Loucy (cell line): ENCODE data around the gene IGFALS.

Source experiments
- H2AFZ ChIP-seq: fragments of 200-600 bp; sonication (generic); 2 replicates; pipeline ENCODE4 v1.6.0; 2016; ENCODE audit warnings: antibody characterized with exemption, mild to moderate bottlenecking, low read length, moderate library complexity
- H3F3A ChIP-seq: fragments of 200-600 bp; 2 replicates; pipeline ENCODE4 v1.6.0; 2016; ENCODE audit warnings: antibody characterized with exemption, low read depth, mild to moderate bottlenecking
- H3K27me3 ChIP-seq: fragments of 200-600 bp; sonication (generic); 2 replicates; pipeline ENCODE4 v1.6.1; 2014; ENCODE audit warnings: low read length, mild to moderate bottlenecking; ENCODE audit not compliant: insufficient read depth, poor library complexity, severe bottlenecking
- H3K36me3 ChIP-seq: fragments of 200-600 bp; sonication (generic); 2 replicates; pipeline ENCODE4 v1.6.1; 2016; ENCODE audit warnings: low read length; ENCODE audit not compliant: insufficient read depth
- H3K4me1 ChIP-seq: fragments of 200-600 bp; sonication (generic); 2 replicates; pipeline ENCODE4 v1.5.1; 2014; ENCODE audit warnings: low read length, mild to moderate bottlenecking; ENCODE audit not compliant: insufficient read depth, poor library complexity, severe bottlenecking
- H3K4me2 ChIP-seq: fragments of 200-600 bp; sonication (generic); 2 replicates; pipeline ENCODE4 v1.6.0; 2014; ENCODE audit warnings: antibody characterized with exemption, low read length, low read depth, mild to moderate bottlenecking; ENCODE audit not compliant: poor library complexity, severe bottlenecking
- H3K4me3 ChIP-seq: fragments of 200-600 bp; sonication (generic); 2 replicates; pipeline ENCODE4 v1.5.1; 2014; ENCODE audit warnings: low read length, mild to moderate bottlenecking, mixed read lengths; ENCODE audit not compliant: poor library complexity, severe bottlenecking
- H3K79me2 ChIP-seq: fragments of 200-600 bp; sonication (generic); 2 replicates; pipeline ENCODE4 v1.6.1; 2014; ENCODE audit warnings: low read length; ENCODE audit not compliant: insufficient read depth
- H3K9ac ChIP-seq: fragments of 200-600 bp; sonication (generic); 2 replicates; pipeline ENCODE4 v1.6.0; 2014; ENCODE audit warnings: mild to moderate bottlenecking, low read depth, low read length, moderate library complexity; ENCODE audit not compliant: poor library complexity, severe bottlenecking
- H3K9me2 ChIP-seq: fragments of 200-600 bp; sonication (generic); replicated peaks from 2 replicates; pipeline ENCODE4 v1.6.1; 2016; ENCODE audit warnings: low read depth, low read length, mixed read lengths
- H3K9me3 ChIP-seq: fragments of 200-600 bp; sonication (generic); 2 replicates; pipeline ENCODE4 v1.6.1; 2014; ENCODE audit warnings: mild to moderate bottlenecking, antibody characterized with exemption, low read length, low read depth; ENCODE audit not compliant: insufficient read depth
- H4K20me1 ChIP-seq: fragments of 200-600 bp; sonication (generic); 2 replicates; pipeline ENCODE4 v1.6.0; 2014; ENCODE audit warnings: antibody characterized with exemption, low read length, mild to moderate bottlenecking; ENCODE audit not compliant: insufficient read depth, poor library complexity, severe bottlenecking
- EZH2phosphoT487 ChIP-seq: fragments of 200-600 bp; IDR thresholded peaks from 2 replicates; pipeline ENCODE4 v1.6.1; 2018; ENCODE audit warnings: antibody characterized with exemption, mild to moderate bottlenecking, moderate library complexity, borderline replicate concordance
- TF ChIP-seq, protein P1 (sequence below): fragments of 200-600 bp; sonication (generic); conservative IDR thresholded peaks from 2 replicates; pipeline ENCODE4 v1.5.1; 2014; ENCODE audit warnings: mild to moderate bottlenecking, antibody characterized with exemption, low read length

The IGFALS gene

DNA sequence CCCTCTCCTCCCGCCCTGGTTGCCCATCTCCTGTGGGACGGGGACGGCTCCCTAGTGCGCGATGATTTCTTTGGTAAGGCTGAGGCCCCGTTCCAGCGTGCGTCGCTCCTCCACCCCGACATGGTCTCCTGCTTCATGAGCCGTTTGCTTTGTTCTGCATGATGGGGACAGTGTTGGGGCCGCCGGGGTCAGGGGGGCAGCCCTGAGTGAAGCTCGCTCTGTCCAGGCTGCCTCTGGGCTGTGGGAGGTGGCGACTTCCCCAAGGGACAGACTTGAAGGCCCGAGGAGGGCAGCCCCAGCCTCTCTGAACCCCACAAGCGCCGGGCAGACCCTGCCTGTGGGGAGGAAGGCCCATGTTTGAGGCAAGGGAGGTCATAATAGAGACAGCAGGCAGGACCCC is 34.6 kb downstream of the IGFALS start:
- no peak overlapping the region for H3K9ac ChIP-seq
- H3K4me3 ChIP-seq: no peak overlapping the region
- H3K79me2 ChIP-seq: no peaks in the 10 kb centered on the region
- H3K36me3 ChIP-seq: no peaks in the 10 kb centered on the region
- H3K4me1 ChIP-seq: no peaks in the 10 kb centered on the region
- H2AFZ ChIP-seq: no peak overlapping the region
- no peak for TF ChIP-seq EZH2phosphoT487
- TF ChIP-seq, protein P1, sequence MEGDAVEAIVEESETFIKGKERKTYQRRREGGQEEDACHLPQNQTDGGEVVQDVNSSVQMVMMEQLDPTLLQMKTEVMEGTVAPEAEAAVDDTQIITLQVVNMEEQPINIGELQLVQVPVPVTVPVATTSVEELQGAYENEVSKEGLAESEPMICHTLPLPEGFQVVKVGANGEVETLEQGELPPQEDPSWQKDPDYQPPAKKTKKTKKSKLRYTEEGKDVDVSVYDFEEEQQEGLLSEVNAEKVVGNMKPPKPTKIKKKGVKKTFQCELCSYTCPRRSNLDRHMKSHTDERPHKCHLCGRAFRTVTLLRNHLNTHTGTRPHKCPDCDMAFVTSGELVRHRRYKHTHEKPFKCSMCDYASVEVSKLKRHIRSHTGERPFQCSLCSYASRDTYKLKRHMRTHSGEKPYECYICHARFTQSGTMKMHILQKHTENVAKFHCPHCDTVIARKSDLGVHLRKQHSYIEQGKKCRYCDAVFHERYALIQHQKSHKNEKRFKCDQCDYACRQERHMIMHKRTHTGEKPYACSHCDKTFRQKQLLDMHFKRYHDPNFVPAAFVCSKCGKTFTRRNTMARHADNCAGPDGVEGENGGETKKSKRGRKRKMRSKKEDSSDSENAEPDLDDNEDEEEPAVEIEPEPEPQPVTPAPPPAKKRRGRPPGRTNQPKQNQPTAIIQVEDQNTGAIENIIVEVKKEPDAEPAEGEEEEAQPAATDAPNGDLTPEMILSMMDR: no peak
- no peaks in the 10 kb centered on the region for H3F3A ChIP-seq
- no peaks in the 10 kb centered on the region for H4K20me1 ChIP-seq
- H3K9me3 ChIP-seq: no peaks in the 10 kb centered on the region
- H3K4me2 ChIP-seq: no peak overlapping the region
- H3K27me3 ChIP-seq: no peaks in the 10 kb centered on the region
- no peaks in the 10 kb centered on the region for H3K9me2 ChIP-seq

DNA sequence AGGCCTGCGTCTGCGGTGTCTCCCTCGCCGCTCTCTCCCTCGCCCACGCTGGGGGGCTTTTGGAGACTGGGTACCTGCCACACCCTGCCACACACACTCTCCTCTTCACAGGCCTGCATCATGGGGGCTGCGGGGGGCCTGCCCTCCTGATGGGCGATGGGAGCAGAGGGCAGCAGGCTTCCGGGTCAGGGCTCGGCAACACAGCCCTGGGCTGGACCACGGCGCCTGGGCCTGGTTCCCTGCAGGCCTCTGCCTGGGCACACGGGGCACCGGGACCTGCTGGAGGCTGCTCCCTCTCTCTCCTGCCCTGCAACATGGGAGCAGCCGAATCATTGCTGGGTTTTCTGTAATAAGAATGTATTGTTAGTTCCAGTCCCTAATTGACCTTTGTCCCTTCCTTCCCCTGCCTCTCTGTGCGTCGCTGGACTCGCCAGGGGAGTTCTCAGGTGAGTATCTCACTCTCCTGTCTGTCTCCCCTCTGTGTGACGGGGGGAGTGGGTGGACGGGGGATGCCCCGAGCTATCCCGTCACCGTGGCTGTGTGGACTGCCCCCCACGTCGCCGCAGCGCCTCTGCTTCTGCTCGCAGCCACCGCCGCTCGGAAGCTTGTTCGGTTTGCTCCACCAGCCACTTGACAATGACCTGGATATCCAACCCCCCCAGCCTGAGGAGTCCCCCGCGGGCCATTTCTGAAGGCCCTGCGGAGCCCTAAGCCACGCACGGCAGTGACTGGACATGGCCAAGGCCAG is 35.6 kb downstream of the IGFALS start:
- no peaks in the 10 kb centered on the region for H3K36me3 ChIP-seq

DNA sequence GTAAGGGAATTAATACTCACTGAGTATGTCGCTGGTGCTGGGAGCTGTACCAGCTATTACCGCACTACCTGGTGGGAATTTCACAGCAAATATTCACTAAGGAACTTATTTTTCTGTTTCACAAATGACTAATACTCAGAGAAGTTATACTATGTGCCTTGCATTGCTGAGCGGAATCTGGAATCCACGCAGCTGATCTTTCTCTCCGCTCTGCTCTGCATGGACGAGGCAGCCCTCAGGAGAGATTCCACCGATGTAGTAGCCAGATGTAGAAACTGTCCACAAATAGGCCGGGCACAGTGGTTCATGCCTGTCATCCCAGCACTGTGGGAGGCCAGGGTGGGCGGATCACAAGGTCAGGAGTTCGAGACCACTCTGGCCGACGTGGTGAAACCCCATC is 39.3 kb downstream of the IGFALS start:
- Histone ChIP-seq H3K36me3 (no peaks in the 10 kb centered on the region; the same call in 1 of the 2 replicates), H3K27me3 (no peaks in the 10 kb centered on the region), H3K9me3 (no peaks in the 10 kb centered on the region), H3K79me2 (no peaks in the 10 kb centered on the region), H3K4me2 (no peak overlapping the region), H3K9ac (no peak overlapping the region), H3K9me2 (no peaks in the 10 kb centered on the region), H4K20me1 (no peaks in the 10 kb centered on the region), H3F3A (no peaks in the 10 kb centered on the region), H3K4me1 (no peaks in the 10 kb centered on the region), H2AFZ (no peak overlapping the region), H3K4me3 (no peak overlapping the region)
- TF ChIP-seq EZH2phosphoT487: no peak
- TF ChIP-seq, protein P1: no peak

More for the DNA sequence above, 35.6 kb downstream of the IGFALS start:
- Histone ChIP-seq H3K9ac (no peak overlapping the region), H3K9me2 (no peaks in the 10 kb centered on the region), H3K4me1 (no peaks in the 10 kb centered on the region), H3K4me2 (no peak overlapping the region), H4K20me1 (no peaks in the 10 kb centered on the region), H3F3A (no peaks in the 10 kb centered on the region), H3K27me3 (no peaks in the 10 kb centered on the region), H2AFZ (no peak overlapping the region), H3K4me3 (no peak overlapping the region), H3K9me3 (no peaks in the 10 kb centered on the region), H3K79me2 (no peaks in the 10 kb centered on the region)
- TF ChIP-seq, protein P1: no peak
